ENCODE results near the gene PDGFD. TPM values are rescaled to one million over a fixed set of nuclear protein-coding genes. Genes with fewer than 3 reads are reported as not detected.

Gene PDGFD
- total and polyA plus RNA-seq, 9 donors = 42.8 to 134 (median 77.9) TPM

DNA sequence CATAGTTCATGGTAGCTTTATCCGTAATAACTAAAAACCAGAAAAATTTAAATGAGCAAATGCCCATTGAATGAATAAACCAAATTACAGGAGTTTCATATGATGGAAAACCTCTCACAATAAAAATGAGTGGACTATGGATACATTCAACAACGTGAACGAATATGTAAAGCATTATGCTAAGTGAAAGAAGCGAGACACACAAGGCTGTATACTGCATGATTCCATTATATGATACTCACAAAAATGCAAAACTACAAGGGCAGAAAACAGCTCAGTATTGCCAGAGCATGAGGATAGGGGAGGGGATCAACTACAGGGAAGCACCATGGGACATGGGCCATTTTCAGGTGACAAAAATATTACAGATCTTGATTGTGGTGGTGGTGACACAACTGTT, 105.3 kb downstream of the PDGFD start:
- no peak for TF ChIP-seq POLR2A (IDR thresholded peaks at IDR 0.05)
- TF ChIP-seq, protein P1, sequence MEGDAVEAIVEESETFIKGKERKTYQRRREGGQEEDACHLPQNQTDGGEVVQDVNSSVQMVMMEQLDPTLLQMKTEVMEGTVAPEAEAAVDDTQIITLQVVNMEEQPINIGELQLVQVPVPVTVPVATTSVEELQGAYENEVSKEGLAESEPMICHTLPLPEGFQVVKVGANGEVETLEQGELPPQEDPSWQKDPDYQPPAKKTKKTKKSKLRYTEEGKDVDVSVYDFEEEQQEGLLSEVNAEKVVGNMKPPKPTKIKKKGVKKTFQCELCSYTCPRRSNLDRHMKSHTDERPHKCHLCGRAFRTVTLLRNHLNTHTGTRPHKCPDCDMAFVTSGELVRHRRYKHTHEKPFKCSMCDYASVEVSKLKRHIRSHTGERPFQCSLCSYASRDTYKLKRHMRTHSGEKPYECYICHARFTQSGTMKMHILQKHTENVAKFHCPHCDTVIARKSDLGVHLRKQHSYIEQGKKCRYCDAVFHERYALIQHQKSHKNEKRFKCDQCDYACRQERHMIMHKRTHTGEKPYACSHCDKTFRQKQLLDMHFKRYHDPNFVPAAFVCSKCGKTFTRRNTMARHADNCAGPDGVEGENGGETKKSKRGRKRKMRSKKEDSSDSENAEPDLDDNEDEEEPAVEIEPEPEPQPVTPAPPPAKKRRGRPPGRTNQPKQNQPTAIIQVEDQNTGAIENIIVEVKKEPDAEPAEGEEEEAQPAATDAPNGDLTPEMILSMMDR (IDR thresholded peaks at IDR 0.05) = no peak
- TF ChIP-seq EP300 (IDR thresholded peaks at IDR 0.05) = no peak
- WGBS, 3 donors = 93 to 98% (median 97%) methylated on average over 4 of the region's 4 CpGs
- Histone ChIP-seq H3K36me3 (no peaks in the 10 kb centered on the region), H3K9me3 (no peaks in the 10 kb centered on the region), H3K4me1 (ENCODE audit: insufficient read depth) (peaks cover 6% of the 10 kb centered on the region), H3K27me3 (no peaks in the 10 kb centered on the region), H3K27ac (no peak overlapping the region), H3K4me3 (no peak overlapping the region)
- intact Hi-C loops (cut with DNase I) = no loop called here
- DNase-seq = no peak

GRCh38 chr11:104057908-104058307, 106.0 kb downstream of the PDGFD start:
- intact Hi-C loops (cut with DNase I) = no loop called here
- 83 to 93% (median 85%) methylated on average over 5 of the region's 5 CpGs for WGBS, 3 donors
- H3K27ac ChIP-seq = no peak overlapping the region
- H3K4me3 ChIP-seq = no peak overlapping the region
- TF ChIP-seq, protein P1 (IDR thresholded peaks at IDR 0.05) = no peak
- no peak for TF ChIP-seq POLR2A (IDR thresholded peaks at IDR 0.05)
- no peak for TF ChIP-seq EP300 (IDR thresholded peaks at IDR 0.05)
- no peaks in the 10 kb centered on the region for H3K27me3 ChIP-seq
- H3K36me3 ChIP-seq = no peaks in the 10 kb centered on the region
- no peaks in the 10 kb centered on the region for H3K9me3 ChIP-seq
- peaks cover 6% of the 10 kb centered on the region for H3K4me1 ChIP-seq (ENCODE audit: insufficient read depth)
- DNase-seq = no peak

GRCh38 chr11:104055596-104055995, 108.4 kb downstream of the PDGFD start:
- H3K27ac ChIP-seq = no peak overlapping the region
- intact Hi-C loops (cut with DNase I) = no loop called here
- H3K36me3 ChIP-seq = no peaks in the 10 kb centered on the region
- TF ChIP-seq, protein P1 (IDR thresholded peaks at IDR 0.05) = no peak
- TF ChIP-seq POLR2A (IDR thresholded peaks at IDR 0.05) (no peak), EP300 (IDR thresholded peaks at IDR 0.05) (no peak)
- H3K9me3 ChIP-seq = no peaks in the 10 kb centered on the region
- H3K4me3 ChIP-seq = no peak overlapping the region
- peaks cover 6% of the 10 kb centered on the region for H3K4me1 ChIP-seq (ENCODE audit: insufficient read depth)
- H3K27me3 ChIP-seq = no peaks in the 10 kb centered on the region
- WGBS, 3 donors = 84 to 94% (median 92%) methylated on average over 1 of the region's 1 CpG
- DNase-seq = no peak

DNA sequence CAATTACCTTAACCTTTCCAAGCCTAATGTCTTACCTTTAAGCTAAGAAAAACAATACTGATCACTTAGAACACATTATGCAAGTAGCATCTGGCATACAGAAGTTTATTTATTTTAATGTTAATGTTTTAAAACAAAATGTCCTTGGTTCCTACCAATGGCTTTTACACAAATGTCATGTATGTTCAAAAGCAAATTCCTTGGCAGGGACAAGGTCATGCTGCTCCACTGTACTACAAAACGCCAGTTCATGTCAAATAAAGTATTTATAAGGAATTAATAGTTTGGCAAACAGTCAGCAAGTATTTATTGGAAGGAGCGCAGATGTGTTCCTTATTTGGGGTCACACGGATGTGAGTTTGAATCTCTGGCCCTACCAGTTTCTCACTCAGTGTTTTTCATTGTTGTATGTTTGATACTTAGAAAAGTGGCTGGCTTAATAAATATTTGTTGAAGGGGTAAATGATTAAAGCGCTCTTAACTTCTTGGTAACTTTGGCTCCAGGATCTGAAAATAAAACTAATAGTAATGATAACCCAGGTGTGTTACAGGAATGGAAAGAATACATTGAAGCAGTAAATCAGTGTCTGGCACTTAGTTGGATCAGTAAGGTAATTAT, 108.9 kb downstream of the PDGFD start:
- DNase-seq = no peak
- Histone ChIP-seq H3K27ac (no peak overlapping the region), H3K4me3 (no peak overlapping the region), H3K9me3 (no peaks in the 10 kb centered on the region), H3K4me1 (ENCODE audit: insufficient read depth) (peaks cover 4% of the 10 kb centered on the region), H3K27me3 (no peaks in the 10 kb centered on the region), H3K36me3 (no peaks in the 10 kb centered on the region)
- intact Hi-C loops (cut with DNase I) = no loop called here
- WGBS, 3 donors = 59 to 74% (median 72%) methylated on average over 4 of the region's 4 CpGs
- TF ChIP-seq EP300 (IDR thresholded peaks at IDR 0.05) = no peak
- TF ChIP-seq, protein P1 (IDR thresholded peaks at IDR 0.05) = no peak
- no peak for TF ChIP-seq POLR2A (IDR thresholded peaks at IDR 0.05)

Measured in ovary (tissue), 9 donors.